Tibial nerve (tissue), 4 donors: ENCODE results near the gene GRB10.

Experiments
- CTCF ChIP-seq, 5 experiments: fragments of 200-600 bp in 3 of 5; fragments of 450-650 bp in 2 of 5; sonication (generic) in 3 of 5; IDR thresholded peaks; one replicate each; pipeline ENCODE4 v1.5.1; 2016 to 2019; ENCODE audit warnings: antibody characterized with exemption in 5 of 5, mild to moderate bottlenecking in 3 of 5, moderate library complexity in 2 of 5
- EP300 ChIP-seq, 2 donors: sonication (generic); formaldehyde crosslinking; IDR thresholded peaks; one replicate each; pipeline ENCODE4 v1.6.1; 2017; ENCODE audit warnings: antibody characterized with exemption in 2 of 2, mild to moderate bottlenecking in 1 of 2
- POLR2A ChIP-seq, 2 donors: fragments of 450-650 bp; IDR thresholded peaks; one replicate each; pipeline ENCODE4 v1.6.1; 2017; ENCODE audit warnings: antibody characterized with exemption in 2 of 2, mild to moderate bottlenecking in 2 of 2, moderate library complexity in 2 of 2

GRCh38 chr7:50775231-50775630, 7.5 kb downstream of the GRB10 start:
- TF ChIP-seq CTCF (IDR thresholded peaks at IDR 0.05), result no peak
- TF ChIP-seq POLR2A (IDR thresholded peaks at IDR 0.05), result no peak
- TF ChIP-seq EP300 (IDR thresholded peaks at IDR 0.05), result no peak
